ENCODE results near the gene RAMP2. TPM values are rescaled to one million over a fixed set of nuclear protein-coding genes. Genes with fewer than 3 reads are reported as not detected.

RAMP2 gene
- total and polyA plus RNA-seq, 2 of the 13 experiments (the other 11 are each of a cell fraction or from before 2014, with no cell fraction given) = 1.4 to 5.2 TPM

- TF ChIP-seq CREB3 (CRISPR knock-in tag; IDR thresholded peaks at IDR 0.05) (peak; percentile 91), RBFOX2 (IDR thresholded peaks at IDR 0.05; ENCODE audit: low read depth, low read length) (peak; percentile 70), RAD21 (CRISPR knock-in tag; IDR thresholded peaks at IDR 0.05) (peak; percentile 74), SMAD1 (CRISPR knock-in tag; IDR thresholded peaks at IDR 0.05; ENCODE audit: borderline replicate concordance, low read depth) (peak; percentile 55; the same call in 1 of the 2 replicates), ZNF552 (CRISPR knock-in tag; IDR thresholded peaks at IDR 0.05; ENCODE audit: borderline replicate concordance) (peak; percentile 90; the same call in 1 of the 2 replicates), HES4 (CRISPR knock-in tag; IDR thresholded peaks at IDR 0.05; ENCODE audit: borderline replicate concordance) (peak; percentile 35; the same call in 1 of the 2 replicates), ATRX (CRISPR knock-in tag; IDR thresholded peaks at IDR 0.05; ENCODE audit: borderline replicate concordance) (no peak), ZNF318 (CRISPR knock-in tag; IDR thresholded peaks at IDR 0.05) (0 out of 2 replicates have a peak, but pooled peaks have one; percentile 68), SOX6 (IDR thresholded peaks at IDR 0.05) (no peak), SOX6 (CRISPR knock-in tag; IDR thresholded peaks at IDR 0.05) (peak; percentile 71), ATF1 (CRISPR knock-in tag; IDR thresholded peaks at IDR 0.05) (peak; percentile 76), HMG20A (CRISPR knock-in tag; IDR thresholded peaks at IDR 0.05; ENCODE audit: borderline replicate concordance) (peak; percentile 31; the same call in 1 of the 2 replicates), ZBTB14 (CRISPR knock-in tag; IDR thresholded peaks at IDR 0.05) (peak; percentile 40; the same call in 1 of the 2 replicates), CHCHD3 (CRISPR knock-in tag; IDR thresholded peaks at IDR 0.05) (no peak), ZNF225 (CRISPR knock-in tag; IDR thresholded peaks at IDR 0.05) (peak; percentile 91), ZNF879 (CRISPR knock-in tag; IDR thresholded peaks at IDR 0.05) (no peak), MAF1 (CRISPR knock-in tag; IDR thresholded peaks at IDR 0.05; ENCODE audit: borderline replicate concordance) (no peak), ZNF740 (CRISPR knock-in tag; IDR thresholded peaks at IDR 0.05) (peak; percentile 54; the same call in 1 of the 2 replicates), ZNF441 (CRISPR knock-in tag; IDR thresholded peaks at IDR 0.05; ENCODE audit: borderline replicate concordance) (no peak)
Measured at GRCh38 chr17:42773290-42774035, 12.4 kb downstream of the RAMP2 start, which contains the start of gene VPS25 (continued).
